ENCODE data around the gene PEMT. TPM values are rescaled to one million over a fixed set of nuclear protein-coding genes. Genes with fewer than 3 reads are reported as not detected.
A peak's percentile ranks its signal among the peaks of the same experiment; 100 is the strongest.

The PEMT gene
- total RNA-seq, 2 donors from 2014 or later: 27.8 to 37.7 TPM

DNA sequence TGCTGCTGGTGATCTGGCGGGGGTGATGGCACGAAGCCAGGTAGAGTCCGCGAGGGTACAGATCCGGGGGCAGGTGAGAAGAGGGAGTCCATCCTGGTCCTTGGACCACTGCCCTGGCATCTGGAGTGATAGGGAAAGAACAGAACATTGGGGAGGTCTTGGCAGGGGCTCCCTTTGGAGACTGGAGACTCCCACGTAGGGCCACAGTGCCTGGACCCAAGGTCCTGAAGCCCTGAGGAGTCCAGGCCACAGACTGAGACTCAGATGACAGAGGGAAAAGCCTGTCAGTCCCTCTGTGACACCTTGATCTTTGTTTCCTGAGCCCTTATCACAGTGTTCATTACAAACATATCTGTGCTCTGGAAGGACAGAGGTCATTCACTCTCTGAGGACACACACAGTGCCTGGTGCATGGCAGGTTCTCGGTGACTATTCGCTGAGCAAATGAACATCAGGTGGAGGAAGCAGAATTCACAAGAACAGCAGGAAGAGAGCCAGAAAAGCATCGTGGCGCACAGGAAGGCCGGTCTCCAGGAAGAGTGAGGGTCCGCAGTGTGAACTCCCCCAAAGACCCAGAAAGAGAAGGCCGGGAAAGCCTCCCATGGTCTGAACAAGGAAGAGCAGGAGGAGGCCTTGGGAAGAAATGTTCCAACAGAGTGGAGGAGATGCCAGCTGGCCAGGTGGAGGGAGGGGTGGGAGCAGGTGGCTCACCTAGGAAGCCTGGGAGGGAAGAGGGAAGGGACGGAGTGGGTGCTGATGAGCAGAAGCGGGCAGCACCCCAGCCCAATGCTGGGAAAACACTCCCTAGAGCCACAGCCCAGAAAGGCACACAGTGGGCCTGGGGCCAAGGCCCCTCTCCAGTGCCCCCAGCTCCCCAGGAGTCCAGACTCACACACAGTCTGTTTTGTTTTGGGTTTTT is 20.5 kb downstream of the PEMT start:
- TF ChIP-seq, protein P1, sequence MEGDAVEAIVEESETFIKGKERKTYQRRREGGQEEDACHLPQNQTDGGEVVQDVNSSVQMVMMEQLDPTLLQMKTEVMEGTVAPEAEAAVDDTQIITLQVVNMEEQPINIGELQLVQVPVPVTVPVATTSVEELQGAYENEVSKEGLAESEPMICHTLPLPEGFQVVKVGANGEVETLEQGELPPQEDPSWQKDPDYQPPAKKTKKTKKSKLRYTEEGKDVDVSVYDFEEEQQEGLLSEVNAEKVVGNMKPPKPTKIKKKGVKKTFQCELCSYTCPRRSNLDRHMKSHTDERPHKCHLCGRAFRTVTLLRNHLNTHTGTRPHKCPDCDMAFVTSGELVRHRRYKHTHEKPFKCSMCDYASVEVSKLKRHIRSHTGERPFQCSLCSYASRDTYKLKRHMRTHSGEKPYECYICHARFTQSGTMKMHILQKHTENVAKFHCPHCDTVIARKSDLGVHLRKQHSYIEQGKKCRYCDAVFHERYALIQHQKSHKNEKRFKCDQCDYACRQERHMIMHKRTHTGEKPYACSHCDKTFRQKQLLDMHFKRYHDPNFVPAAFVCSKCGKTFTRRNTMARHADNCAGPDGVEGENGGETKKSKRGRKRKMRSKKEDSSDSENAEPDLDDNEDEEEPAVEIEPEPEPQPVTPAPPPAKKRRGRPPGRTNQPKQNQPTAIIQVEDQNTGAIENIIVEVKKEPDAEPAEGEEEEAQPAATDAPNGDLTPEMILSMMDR (IDR thresholded peaks at IDR 0.05): no peak
- peaks cover 0 to 56% of the 10 kb centered on the region in 2 donors for H3K4me1 ChIP-seq
- no peaks in the 10 kb centered on the region for H3K27me3 ChIP-seq
- DNase-seq (ENCODE audit: low spot score): no peak
- no peaks in the 10 kb centered on the region for H3K36me3 ChIP-seq
- peak overlapping the region; percentile 88 to 97 for H3K27ac ChIP-seq
- H3K4me3 ChIP-seq: no peak overlapping the region
- H3K9me3 ChIP-seq: no peaks in the 10 kb centered on the region

- H3K27me3 ChIP-seq: no peaks in the 10 kb centered on the region
- H3K4me1 ChIP-seq: peaks cover 0 to 62% of the 10 kb centered on the region in 2 donors
- no peaks in the 10 kb centered on the region for H3K36me3 ChIP-seq
- TF ChIP-seq, protein P1 (IDR thresholded peaks at IDR 0.05): peak; percentile 26 to 71
- H3K27ac ChIP-seq: peak overlapping the region; percentile 88 to 97
- no peak overlapping the region for H3K4me3 ChIP-seq
- DNase-seq (ENCODE audit: low spot score): peak; percentile 66
- H3K9me3 ChIP-seq: no peaks in the 10 kb centered on the region
These were observed 21.2 kb downstream of the PEMT start for GRCh38 chr17:17570140-17570797.

DNA sequence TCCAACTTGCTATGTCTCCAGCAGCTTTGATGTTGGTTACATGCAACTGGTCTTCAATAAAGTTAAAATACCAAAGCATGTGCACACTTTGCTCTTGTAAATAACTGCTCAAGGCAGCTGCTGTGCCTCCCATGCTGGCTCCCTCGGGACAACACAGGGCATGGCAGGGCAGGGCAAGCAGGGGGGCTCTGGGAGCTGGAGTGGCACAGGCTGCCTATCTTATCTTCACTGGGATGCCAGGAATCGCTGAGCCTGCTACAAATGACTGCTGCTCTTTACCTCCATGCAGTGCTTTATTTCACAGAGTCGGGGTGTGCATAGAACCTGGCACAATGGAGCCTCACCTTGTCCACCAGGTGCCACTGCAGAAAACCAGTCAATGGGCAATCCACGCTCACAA is 21.8 kb downstream of the PEMT start:
- no peak overlapping the region for H3K4me3 ChIP-seq
- peaks cover 0 to 68% of the 10 kb centered on the region in 2 donors for H3K4me1 ChIP-seq
- peak overlapping the region; percentile 88 to 97 for H3K27ac ChIP-seq
- TF ChIP-seq, protein P1 (IDR thresholded peaks at IDR 0.05): no peak
- no peaks in the 10 kb centered on the region for H3K9me3 ChIP-seq
- no peaks in the 10 kb centered on the region for H3K36me3 ChIP-seq
- H3K27me3 ChIP-seq: no peaks in the 10 kb centered on the region
- DNase-seq (ENCODE audit: low spot score): no peak

DNA sequence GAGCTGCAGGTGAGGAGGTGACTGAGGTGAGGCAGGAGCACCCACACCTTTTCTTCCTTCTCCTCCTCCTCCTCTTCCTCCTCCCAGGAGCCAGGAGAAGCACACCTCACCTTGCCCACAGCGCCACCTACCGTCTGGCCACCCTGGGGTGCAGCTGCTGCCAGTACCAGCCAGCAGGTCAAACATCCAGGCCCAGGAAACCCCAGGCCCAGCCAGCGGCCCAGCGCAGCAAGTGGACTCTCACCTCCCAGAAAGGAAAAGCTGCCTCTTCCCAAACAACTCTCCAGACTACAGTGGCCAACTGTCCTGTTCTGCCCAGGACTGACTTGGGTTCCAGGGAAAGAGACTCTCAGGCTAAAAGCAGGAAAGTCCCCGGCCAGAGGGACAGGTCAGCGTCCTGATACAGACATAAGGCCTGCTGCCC is 22.7 kb downstream of the PEMT start:
- peaks cover 0 to 69% of the 10 kb centered on the region in 2 donors for H3K4me1 ChIP-seq

GRCh38 chr17:17567631-17568030 is 23.9 kb downstream of the PEMT start:
- Histone ChIP-seq H3K27me3 (no peaks in the 10 kb centered on the region), H3K4me3 (no peak overlapping the region), H3K27ac (peak overlapping the region; percentile 88 to 97), H3K9me3 (no peaks in the 10 kb centered on the region), H3K4me1 (peaks cover 0 to 70% of the 10 kb centered on the region in 2 donors), H3K36me3 (no peaks in the 10 kb centered on the region)
- peak; percentile 77 for DNase-seq (ENCODE audit: low spot score)
- TF ChIP-seq, protein P1 (IDR thresholded peaks at IDR 0.05): no peak

More for the DNA sequence above, 22.7 kb downstream of the PEMT start:
- no peak for DNase-seq (ENCODE audit: low spot score)
- Histone ChIP-seq H3K27me3 (no peaks in the 10 kb centered on the region), H3K9me3 (no peaks in the 10 kb centered on the region), H3K4me3 (no peak overlapping the region), H3K27ac (peak overlapping the region; percentile 88 to 97), H3K36me3 (no peaks in the 10 kb centered on the region)
- TF ChIP-seq, protein P1 (IDR thresholded peaks at IDR 0.05): peak; percentile 76 to 79

Data from right atrium auricular region (tissue), 2 donors.